Stimulated activated CD8-positive, alpha-beta memory T cell treated with anti-CD3 and anti-CD28 coated beads, Interleukin-7, amount 100 ng/mL, for 24 hours (primary cell): ENCODE measurements around the gene KCNQ1.

Experiments used
- DNase-seq: peaks from one replicate; pipeline ENCODE4 v3.0.0-alpha.2; 2020; ENCODE audit warnings: low read depth

The KCNQ1 gene

DNA sequence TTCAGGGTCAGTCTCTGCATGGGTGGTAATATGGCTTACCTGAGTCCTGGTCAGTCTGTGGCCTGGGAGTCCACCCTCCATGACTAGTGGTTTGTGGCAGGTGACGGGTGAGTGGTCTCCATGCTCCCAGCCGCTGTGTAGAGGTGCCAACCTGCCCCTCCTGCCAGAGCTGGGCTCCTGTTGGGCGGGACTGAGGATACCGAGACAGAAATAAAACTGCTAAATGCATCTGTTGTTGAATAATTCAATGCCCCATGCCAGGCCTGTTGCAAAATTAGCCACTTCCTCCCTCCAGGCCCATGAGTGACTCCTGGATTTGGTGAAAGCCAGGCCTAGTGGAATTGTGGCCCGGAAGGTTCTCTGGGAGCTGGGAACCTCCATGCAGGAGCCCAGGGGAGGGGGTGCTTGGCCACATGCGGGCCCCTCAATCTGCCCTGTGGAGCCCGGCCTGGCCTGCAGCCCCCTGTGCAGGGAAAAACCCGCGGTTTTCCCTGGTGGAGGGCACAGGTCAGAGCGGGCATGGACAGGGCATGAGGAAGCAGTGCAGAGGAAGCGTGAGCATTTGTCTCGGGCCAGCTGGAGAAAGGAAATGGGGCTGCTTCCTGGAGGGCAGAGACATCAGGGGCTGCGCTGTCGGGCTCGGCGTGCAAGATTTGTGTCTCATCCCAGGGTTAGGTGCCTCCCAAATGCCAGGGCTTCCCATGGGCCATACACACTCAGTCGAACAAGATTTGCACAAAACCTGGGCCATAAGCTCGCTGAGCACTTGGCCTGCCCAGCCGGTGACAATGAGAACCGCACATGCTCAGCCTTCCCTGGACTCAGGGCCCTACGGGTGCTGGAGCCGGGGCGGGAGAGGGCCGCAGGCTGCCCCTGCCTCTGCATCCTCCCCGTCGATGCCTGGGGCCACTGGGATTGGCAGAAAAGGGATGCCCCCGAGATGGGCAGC, 66.9 kb downstream of the KCNQ1 start:
- no peak for DNase-seq

DNA sequence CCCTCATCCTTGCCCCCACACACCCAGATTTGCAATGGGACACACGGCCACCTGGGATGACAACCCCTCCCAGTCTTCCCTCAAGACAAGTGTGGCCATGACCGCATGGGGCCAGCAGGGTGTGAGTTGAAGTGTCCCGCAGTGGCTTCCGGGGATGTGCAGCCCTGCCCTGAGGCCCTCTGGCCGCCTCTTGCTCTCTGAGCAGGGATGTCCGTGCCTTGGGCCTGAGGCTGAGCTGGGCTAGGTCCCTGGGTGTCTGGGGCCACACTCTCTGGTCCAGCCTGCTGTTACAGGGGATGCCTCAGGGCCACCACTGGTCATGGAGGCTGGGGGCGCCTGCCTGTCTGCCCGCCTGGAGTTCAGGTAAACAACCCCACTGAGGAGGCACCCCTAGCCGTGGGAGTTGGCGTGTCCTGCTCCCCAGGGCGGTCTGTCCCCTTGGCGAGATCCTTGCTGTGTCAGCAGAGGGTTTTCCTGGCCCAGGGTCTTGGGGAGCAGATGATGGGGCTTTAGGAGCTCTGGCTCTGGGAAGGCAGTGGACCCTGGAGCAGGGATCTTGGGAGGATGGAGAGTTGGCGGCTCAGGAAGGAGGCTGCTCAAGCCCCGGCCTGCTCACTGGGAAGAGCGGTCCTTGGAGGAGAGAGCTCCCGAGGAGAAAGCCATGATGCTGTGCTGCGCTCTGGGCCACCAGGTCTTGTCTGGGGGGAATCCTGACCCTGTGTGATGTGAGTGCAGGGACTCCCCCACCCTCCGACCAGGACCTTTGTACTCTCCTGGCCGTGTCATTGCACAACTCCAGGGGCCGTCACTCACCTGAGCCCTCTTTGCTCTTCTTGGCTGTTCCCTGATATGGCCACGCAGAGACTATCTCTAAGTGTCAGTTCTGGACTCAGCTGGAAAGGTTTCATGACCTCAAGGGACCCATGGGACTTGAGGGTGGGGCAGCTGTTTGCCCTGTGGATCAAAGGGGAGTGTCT, 67.9 kb downstream of the KCNQ1 start:
- no peak for DNase-seq

DNA sequence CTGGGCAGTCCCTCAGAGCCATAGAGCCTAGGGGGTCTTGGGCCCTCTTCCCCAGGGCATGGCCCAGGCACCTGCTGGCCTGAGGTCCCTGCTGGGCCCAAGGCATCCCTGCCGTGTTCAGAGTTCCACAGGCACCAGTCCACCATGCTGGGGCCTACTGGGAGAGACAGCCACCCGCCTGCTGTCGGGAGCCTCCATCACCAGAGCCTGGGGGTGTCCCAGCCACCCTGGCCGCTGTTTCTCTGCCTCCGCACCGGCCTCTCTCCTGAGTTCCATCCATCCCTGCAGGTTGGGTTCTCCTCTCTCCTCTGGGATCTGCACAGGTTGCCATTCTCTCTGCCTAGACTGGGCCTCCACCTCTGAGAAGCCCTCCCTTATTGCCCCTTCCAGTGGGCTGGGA, 68.6 kb downstream of the KCNQ1 start:
- no peak for DNase-seq

DNA sequence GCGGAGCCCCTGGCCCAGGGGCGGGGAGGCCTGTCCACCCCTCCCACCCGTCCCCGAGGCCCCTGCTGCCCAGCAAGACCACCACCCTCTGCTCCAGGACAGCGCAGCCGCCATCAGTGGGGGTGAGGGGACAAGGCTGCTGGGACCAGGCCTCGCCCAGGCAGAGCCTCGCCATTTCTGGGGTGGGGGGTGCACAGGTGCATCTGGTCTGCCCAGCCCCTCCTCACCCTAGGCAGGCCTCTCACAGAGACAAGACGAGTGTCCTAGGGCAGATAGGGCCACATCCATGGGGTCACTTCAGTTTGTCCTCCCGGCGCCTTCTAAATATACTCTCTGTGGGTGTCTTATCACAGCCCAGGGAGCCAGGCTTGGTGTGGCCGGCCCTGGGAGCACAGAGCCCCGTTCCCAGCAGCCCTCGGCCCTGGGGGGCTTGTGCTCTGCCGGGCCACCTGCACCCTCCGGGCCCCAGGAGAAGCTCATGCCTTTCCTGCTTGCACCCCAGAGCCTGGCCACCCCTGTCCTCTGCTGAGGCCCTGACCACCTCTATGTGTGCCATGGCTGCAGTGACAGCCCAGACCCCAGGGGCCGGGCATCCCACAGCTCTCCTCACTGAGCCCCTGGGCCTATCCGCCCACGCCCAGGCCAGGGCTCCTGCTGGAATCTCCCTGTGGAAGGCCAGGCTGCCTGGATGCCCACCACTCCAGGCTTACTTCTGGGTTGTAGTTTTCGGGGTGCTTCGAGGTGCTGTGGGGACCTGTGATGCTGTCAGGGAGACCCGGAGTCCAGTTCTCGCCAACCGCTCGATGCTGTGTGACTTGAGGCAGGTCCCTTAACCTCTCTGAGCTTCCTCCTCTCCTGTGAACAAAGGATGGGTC, 70.8 kb downstream of the KCNQ1 start:
- DNase-seq: no peak

DNA sequence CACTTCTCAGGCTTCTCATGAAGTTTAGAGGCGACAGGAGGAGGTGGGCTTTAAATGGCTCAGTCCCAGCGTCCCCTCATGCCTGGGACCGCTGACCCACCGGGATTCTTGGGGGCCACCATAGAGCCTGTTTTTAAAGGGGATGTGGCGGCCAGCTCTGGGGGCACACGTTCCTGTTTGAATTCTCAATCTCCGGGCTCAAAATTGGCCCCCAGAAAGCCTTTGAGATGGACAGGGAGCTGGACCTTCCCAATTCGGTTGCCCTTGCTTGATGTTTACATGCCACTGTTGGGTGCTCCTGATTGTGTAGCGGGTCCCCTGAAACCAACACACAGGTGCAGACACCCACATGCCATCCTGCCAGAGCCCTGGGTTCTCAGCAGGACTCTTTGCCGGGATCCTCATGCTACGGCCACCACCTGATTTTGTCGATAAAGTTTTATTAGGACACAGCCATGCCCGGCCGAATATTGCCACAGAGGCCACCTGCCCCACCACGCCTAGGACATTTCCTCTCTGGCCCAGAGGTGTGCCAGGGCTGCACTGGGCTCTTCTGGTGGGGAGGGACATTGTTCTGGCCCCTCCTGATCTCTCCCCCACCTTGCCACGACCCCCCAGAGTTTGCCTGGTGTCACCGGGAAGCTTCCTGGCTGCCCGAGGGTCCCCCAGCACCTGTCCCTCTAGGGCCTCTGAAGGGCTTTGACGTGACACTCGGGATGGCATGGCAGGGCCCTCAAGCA, 71.6 kb downstream of the KCNQ1 start:
- DNase-seq: no peak

DNA sequence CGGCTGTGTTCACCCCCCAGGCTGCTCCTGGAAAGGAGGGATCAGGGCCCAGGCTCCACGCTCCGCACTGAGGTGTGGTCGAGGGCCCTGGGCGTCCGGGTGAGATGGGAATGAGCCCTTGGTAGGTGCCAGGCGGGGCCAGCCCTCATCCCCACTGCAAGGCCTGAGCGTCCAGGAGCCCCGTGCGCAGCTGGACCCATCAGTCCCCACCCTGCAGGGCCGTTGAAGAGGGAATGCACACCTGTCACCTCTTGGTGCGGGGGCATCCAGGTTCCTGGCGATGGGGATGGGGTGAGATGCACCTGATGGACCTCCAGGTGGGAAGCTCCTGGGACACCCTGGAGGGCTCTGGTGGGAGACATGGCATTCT, 72.2 kb downstream of the KCNQ1 start:
- no peak for DNase-seq

DNA sequence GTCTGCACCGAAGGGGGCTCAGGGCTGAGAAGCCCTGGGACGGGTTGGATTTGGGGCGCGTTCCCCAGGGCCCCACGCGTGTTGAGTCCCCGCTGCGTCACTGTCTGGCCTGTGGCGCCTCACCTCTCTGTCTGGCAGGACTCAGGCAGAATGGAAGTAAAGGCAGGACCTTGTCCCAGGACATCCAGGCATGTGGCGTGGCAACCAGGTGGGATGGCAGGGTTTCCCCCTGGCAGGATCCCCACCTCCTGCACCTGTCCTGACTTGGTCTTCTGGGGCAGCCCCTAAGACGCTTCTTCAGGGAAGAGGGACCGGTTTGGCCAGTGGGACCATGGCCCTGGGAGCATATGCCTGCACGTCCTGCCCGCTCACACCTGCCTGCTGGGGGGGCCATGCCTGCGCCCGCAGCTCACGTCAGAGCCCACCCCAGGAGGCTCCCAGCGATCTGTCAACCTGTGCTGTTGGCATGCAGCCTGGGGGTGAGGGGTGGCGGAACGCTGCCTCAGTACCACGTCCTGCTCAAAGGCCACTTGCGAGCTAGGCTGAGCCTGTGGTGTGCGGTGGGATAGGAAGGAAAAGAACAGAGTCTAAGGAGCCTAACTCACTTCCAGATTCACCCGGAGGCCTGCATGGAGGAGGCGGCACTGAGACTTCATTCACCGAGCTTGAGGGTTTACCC, 72.7 kb downstream of the KCNQ1 start:
- DNase-seq: no peak

DNA sequence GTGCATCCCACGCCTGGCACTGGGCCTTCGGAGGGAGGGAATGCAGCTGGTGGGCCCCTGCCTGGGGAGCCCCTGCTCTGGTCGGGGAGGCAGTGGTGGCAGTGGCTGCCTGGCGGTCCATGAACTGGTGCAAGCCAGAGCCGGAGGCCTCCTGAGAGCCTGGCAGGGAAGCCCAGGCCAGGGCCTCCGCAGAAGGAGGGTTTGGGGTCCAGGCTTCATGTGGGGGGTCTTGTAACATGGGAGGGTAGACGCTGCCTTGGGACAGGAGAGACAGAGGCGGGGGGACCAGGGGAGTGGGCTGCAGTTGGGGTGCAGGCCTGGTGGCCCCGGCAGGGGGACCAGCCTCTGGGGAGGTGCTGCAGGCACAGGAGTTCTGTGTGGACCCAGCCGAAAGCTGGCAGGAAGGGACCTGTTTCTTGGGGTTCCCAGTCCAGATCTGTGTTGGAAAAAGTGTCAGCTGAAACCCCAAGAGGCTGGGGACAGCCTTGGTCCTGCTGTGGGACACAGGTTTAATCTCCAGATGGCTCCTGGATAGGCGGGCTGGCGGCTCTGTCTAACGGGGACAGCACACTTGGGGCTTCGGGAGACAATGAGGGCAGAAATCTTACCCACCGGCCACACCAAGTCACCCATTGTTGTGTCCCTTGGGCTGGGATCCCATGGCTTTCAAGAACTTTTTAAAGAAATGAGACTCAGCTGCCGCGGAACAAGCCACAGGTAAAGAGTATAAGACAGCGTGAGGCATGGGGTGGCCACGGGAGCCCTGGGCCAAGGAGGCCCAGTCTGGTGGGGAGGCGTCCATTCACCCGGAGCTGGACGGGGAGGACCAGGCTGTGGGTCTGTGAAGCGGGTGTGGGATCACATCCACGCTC, 73.5 kb downstream of the KCNQ1 start:
- no peak for DNase-seq

DNA sequence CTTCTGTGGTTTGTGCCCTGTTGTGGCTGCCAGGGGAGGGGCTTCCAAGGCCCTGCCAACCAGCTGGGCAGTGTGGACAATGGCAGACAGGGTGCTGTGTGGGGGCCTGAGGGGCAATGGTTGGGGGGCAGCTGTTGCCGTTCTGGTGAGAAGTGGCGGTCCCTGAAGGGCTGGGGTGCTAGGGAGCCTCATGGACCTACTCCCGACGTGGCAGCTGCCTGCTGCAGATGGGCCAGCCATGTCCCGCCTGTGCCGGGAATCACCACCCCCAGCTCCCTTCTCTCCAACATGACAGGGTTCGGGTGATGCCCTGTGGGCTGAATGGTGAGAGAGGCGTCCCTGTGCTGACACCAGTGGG, 74.2 kb downstream of the KCNQ1 start:
- DNase-seq: no peak

DNA sequence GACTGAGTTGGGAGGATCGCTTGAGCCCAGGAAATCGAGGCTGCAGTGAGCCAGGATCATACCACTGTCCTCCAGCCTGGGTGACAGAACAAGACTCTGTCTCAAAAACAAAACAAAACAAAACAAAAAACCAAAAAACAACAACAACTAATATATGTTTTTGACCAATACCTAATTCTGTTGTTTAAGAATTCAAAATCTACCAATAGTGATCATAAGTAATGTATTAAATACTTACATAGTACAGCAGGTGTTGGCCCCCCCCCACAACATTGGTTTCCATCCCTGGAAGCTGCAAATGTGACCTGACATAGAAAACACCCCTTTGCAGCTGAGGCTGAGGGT, 74.7 kb downstream of the KCNQ1 start:
- no peak for DNase-seq

DNA sequence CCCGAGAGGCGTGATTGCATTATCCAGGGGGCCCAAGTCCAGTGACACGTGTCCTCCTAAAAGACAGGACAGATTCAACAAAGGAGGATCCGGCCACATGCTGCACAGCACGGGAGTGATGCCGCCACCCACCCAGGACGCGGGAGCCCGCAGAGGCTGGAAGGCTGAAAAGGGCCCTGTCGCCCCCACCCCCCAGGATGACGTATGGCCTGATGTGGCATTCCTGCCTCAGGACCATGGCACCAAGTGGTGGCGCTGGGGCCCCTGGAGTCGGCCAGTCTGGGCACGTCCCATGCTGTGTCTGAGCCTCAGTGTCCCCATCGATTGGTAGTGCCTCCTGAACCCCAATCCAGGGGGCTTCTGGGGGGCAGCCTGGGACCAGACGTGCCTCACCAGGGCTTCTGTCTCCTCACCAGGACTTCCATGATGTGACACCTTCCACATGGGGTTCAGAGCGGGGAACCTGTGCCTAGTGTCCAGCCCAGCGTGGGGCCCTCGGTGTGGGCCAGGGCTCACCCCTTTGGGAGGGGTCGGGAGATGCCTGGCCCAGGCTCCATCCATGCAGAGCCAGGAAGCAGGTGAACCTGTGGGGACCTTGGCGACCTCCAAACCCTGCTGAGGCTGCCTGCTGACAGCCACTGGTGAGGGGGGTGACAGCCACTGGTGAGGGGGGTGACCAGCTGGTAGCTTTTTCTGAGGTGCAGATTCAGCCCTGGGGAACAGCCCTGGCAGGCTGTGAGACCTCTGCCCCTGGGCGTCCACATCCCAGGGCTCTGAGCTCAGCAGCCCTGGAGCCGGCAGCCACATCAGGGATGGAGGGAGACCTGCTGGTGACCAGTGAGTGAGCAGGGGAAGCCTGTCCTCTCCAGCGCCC, 75.3 kb downstream of the KCNQ1 start:
- no peak for DNase-seq

DNA sequence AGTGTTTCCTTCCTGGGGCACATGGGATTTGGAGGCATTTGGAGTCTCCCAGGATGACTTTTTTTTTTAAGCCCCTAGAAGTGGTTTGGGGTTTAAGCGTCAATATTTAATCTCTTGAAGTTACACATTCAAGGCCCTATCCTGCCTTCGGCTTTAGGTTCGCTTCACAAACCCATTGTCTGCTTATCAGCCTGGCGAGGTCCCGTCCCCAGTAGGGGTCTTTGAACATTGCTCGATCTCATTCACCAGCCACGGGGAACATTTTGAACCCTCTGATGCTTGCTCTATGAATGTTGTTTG, 75.9 kb downstream of the KCNQ1 start:
- no peak for DNase-seq

DNA sequence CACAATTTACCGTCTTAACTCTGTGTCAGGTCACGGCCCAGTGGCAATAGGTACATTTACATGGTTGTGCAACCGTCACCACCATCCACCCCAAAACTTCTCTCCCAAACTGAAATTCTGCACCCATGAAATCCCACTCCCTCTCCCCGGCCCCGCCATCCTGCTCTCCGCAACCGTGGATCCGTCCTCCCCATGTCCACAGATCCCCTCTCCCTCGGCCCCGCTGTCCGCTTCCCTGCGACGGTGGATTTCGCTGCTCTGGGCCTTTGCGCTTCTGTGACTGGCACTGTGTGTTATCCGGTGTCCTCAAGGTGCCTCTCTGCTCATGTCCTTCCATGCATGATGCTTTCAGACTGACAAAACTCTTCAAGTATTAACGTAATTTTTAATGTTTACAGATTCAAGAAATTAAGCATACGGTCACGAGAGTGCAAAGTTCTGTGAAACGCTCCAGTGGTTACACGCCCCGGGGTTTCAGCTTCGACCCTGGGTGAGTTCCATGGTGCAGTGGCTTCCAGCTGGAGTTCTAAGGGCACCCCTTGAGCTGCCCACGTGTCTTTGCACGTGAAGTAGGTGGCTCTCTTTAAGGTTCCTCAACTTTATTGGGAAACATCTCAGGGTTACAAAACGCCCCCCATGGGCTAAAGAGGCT, 76.4 kb downstream of the KCNQ1 start:
- no peak for DNase-seq

DNA sequence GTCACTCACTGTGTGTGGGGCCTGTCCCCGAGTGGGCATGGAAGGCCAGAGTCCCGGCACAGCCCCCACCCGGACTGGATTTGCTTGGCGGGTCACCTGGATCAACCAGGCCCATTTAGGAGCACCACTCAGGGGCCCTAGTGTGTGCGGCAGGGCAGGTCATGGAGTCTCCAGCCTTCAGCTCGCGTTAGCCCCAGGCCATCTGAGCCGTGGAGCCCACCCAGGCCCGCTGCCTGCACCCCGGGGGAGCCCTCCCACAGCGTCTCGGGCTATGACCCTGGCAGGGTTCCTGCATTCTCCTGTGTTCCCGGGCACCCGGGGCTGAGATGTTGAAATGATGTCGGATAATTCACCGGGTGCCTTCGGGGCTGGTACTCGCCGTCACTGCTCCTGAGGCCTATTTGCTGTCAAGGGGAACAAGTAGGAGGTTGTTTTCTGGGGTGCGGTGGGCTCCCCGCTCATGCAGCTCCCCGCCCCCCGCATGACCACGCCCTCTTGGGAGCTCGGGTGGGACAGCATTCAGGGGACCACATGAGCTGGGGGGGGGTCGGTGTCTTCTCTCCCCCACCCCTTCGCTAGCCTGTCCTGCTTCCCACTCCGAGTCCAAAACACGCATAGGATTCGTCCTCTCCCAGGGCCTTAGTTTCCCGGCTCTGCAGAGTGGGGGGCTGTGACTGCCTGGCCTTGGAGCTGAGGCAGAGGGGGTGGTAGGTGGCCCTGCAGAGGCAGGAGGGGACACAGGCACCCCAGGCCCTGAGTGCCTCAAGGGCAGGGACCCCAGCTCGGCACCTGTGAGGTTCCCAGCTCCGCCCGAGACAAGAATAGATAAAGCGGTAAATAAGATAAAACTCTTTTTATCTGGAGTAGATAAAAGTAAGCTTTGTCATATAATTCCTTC, 77.2 kb downstream of the KCNQ1 start:
- no peak for DNase-seq

DNA sequence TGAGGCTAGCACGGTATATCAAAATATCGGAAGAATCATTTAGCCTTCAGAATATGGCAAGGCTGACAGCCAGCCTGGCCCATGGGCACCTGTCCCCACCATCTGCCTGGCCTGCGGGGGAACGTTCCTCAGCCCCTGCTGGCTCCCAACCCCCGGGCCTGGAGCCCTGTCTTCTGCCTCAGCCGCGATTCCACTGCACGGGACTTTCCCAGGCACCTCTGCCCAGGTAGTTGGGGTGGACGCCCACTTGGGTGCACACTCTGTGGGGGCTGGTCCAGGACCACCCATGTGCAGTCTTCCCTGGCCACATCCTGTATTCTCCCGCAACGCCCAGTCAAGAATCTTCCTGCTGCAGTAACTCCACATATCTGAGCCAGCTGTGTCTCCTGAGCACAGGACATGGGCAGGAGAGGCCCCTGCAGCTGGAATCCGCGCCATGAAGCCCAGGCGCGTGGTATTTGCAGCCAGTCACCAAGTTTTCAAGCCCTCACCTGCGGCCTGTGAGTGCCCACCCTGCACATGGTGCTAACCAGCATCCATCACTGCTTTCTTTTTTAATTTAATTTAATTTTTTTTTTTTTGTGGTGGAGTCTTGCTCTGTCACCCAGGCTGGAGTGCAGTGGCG, 77.9 kb downstream of the KCNQ1 start:
- no peak for DNase-seq

DNA sequence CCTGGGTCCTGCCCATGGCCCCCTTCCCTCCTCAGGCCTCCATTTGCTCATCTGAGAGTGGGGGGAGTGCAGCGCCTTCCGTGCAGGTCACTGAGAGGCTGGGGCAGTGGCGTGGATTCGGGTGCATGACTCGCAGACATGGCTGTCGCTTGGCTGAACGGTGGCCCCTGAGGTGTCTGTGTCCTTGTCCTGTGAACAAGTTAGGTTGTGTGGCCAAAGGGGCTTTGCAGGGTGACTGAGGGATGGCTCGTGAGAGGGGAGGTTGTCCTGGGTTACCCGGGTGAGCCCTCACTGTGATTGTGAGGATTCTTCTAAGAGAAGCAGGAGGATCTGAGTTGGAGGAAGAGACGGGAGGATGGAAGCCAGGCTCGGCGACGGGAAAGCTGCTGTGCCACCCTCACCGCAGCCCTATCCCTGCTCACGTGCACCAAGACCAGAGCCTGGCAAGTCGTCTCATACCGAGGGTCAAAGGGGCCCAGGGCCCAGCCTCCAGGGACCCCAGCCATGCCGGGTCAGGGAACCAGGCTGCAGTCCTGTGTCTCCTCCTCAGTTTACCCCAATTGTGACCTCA, 79.1 kb downstream of the KCNQ1 start:
- no peak for DNase-seq
